Activated gamma-delta T cell treated with anti-CD3 and anti-CD28 coated beads, Interleukin-2, amount 50 U/mL, for 16 hours (primary cell): ENCODE measurements around the gene RNF145.
"Not testable (repeated sequence)": the region's sequence is repeated elsewhere in the genome, so short reads cannot be mapped to it uniquely, and the experiment has no call there.

ENCODE experiments used
- DNase-seq: peaks from one replicate; pipeline ENCODE4 v3.0.0-alpha.2; 2020; ENCODE audit warnings: low read depth

RNF145 gene

GRCh38 chr5:159157552-159157951 is 51.8 kb downstream of the RNF145 start:
- no peak for DNase-seq

GRCh38 chr5:159156426-159157238 is 52.7 kb downstream of the RNF145 start:
- no peak for DNase-seq

- DNase-seq = no peak
These were observed 53.4 kb downstream of the RNF145 start for GRCh38 chr5:159155960-159156359.

GRCh38 chr5:159152876-159153275 is 56.5 kb downstream of the RNF145 start:
- no peak for DNase-seq

- no peak for DNase-seq
These were observed 60.3 kb downstream of the RNF145 start for GRCh38 chr5:159149085-159149484.

GRCh38 chr5:159147976-159148375 is 61.4 kb downstream of the RNF145 start:
- DNase-seq = no peak

GRCh38 chr5:159146839-159147238 is 62.5 kb downstream of the RNF145 start:
- DNase-seq = no peak

- not testable (repeated sequence) for DNase-seq
These were observed 64.2 kb downstream of the RNF145 start for GRCh38 chr5:159145160-159145559.

- no peak for DNase-seq
These were observed 69.6 kb downstream of the RNF145 start for GRCh38 chr5:159139802-159140201.

GRCh38 chr5:159135896-159136531 is 73.3 kb downstream of the RNF145 start:
- no peak for DNase-seq

- DNase-seq = no peak
These were observed 76.2 kb downstream of the RNF145 start for GRCh38 chr5:159133041-159133741.

GRCh38 chr5:159132429-159133040 is 76.8 kb downstream of the RNF145 start:
- no peak for DNase-seq

GRCh38 chr5:159131951-159132350 is 77.4 kb downstream of the RNF145 start:
- DNase-seq = no peak

- no peak for DNase-seq
These were observed 78.5 kb downstream of the RNF145 start for GRCh38 chr5:159130871-159131270.

GRCh38 chr5:159128070-159128541 is 81.2 kb downstream of the RNF145 start:
- DNase-seq = no peak

- DNase-seq = no peak
These were observed 85.7 kb downstream of the RNF145 start for GRCh38 chr5:159123700-159124099.

GRCh38 chr5:159123189-159123588 is 86.2 kb downstream of the RNF145 start:
- no peak for DNase-seq

- no peak for DNase-seq
These were observed 88.3 kb downstream of the RNF145 start for GRCh38 chr5:159121061-159121460.

GRCh38 chr5:159120446-159120845 is 88.9 kb downstream of the RNF145 start:
- DNase-seq = no peak

- not testable (repeated sequence) for DNase-seq
These were observed 89.5 kb downstream of the RNF145 start for GRCh38 chr5:159119842-159120241.

- DNase-seq = not testable (repeated sequence)
These were observed 90.2 kb downstream of the RNF145 start for GRCh38 chr5:159118958-159119659.

GRCh38 chr5:159113405-159113804 is 95.9 kb downstream of the RNF145 start:
- DNase-seq = no peak
